ENCODE data around the gene SAG. TPM values are rescaled to one million over a fixed set of nuclear protein-coding genes. Genes with fewer than 3 reads are reported as not detected.

The SAG gene
- total and polyA plus RNA-seq, 9 of the 15 experiments (the other 6 are each of a cell fraction or from before 2014, with no cell fraction given): 0.04 to 0.64 (median 0.31) TPM; not detected in 5

GRCh38 chr2:233380132-233380895 lies 72.7 kb downstream of the SAG start (continued):
- TF ChIP-seq HBP1 (CRISPR knock-in tag; IDR thresholded peaks at IDR 0.05) (no peak), HNRNPK (IDR thresholded peaks at IDR 0.05; ENCODE audit: low read depth, low read length, poor library complexity, severe bottlenecking) (no peak), MEF2D (tag; conservative IDR thresholded peaks at IDR 0.05; ENCODE audit: low read depth) (no peak), SMAD1 (IDR thresholded peaks at IDR 0.05; ENCODE audit: low read depth, low read length, partially characterized antibody) (no peak)

- Histone ChIP-seq H3K4me2 (ENCODE audit: insufficient read depth, low read length) (no peak overlapping the region), H2AFZ (ENCODE audit: low read depth, low read length) (no peak overlapping the region), H3K9me3 (replicated peaks; ENCODE audit: control insufficient read depth, insufficient read depth, low read depth, low read length) (no peaks in the 10 kb centered on the region), H3K4me3 (no peak overlapping the region), H3K9me1 (ENCODE audit: control insufficient read depth, insufficient read depth, low read length) (peaks cover 3% of the 10 kb centered on the region), H3K27me3 (ENCODE audit: control insufficient read depth in 2 of 2, insufficient read depth in 2 of 2, low read length in 2 of 2) (no peaks in the 10 kb centered on the region), H3K4me1 (replicated peaks in 1 of 2; ENCODE audit: control insufficient read depth in 2 of 2, insufficient read depth in 2 of 2, low read length in 2 of 2) (peaks cover 5 to 10% of the 10 kb centered on the region in 2 experiments; a peak in 4 of 5 replicates), H3K27ac (ENCODE audit: extremely low read depth, low read depth, low read length) (no peak overlapping the region), H3K9ac (ENCODE audit: insufficient read depth in 1 of 2, low read depth in 2 of 2, low read length in 2 of 2) (no peak overlapping the region), H3K79me2 (ENCODE audit: control insufficient read depth, insufficient read depth, low read length) (peaks cover 22% of the 10 kb centered on the region), H4K20me1 (replicated peaks; ENCODE audit: control insufficient read depth, insufficient read depth, low read length) (0 out of 2 replicates have a peak, but pooled peaks cover 5% of the 10 kb centered on the region), H3K36me3 (ENCODE audit: control insufficient read depth, insufficient read depth, low read length) (0 out of 3 replicates have a peak, but pooled peaks cover 4% of the 10 kb centered on the region)
- BruUV-seq (replicated peaks): no TSS peak
- intact Hi-C loops (cut with micrococcal nuclease): loop anchor here (5.0 kb wide), 1 partner anchor 109 kb away; no protein-coding TSS in a partner anchor
- POLR2A ChIA-PET: no interaction called here
- DNase-seq (ENCODE audit: extremely low read depth in 1 of 4, low spot score in 3 of 4): no peak
- 87% methylated on average over 9 of the region's 11 CpGs for WGBS (ENCODE audit: insufficient coverage, low coverage, missing lambda C conversion rate)
- no peak for ATAC-seq
- no peak for FAIRE-seq
- in situ Hi-C loops (cut with MboI): no loop called here
- CTCF ChIA-PET (ENCODE audit: low intra/inter-chr PET ratio): no interaction called here
- no peak for TF ChIP-seq ELK3 (CRISPR knock-in tag; IDR thresholded peaks at IDR 0.05)
- TF ChIP-seq ZBTB11 (CRISPR knock-in tag; IDR thresholded peaks at IDR 0.05): no peak
- no peak for TF ChIP-seq ASH1L (IDR thresholded peaks at IDR 0.05; ENCODE audit: borderline replicate concordance, low read depth, partially characterized antibody)
- no peak for TF ChIP-seq BRD9 (IDR thresholded peaks at IDR 0.05; ENCODE audit: low read depth, partially characterized antibody)
- no peak for TF ChIP-seq ZBTB2 (IDR thresholded peaks at IDR 0.05)
Measured at GRCh38 chr2:233380995-233381637, 73.5 kb downstream of the SAG start.
